ENCODE measurements around the gene CDC42BPB.

DNA sequence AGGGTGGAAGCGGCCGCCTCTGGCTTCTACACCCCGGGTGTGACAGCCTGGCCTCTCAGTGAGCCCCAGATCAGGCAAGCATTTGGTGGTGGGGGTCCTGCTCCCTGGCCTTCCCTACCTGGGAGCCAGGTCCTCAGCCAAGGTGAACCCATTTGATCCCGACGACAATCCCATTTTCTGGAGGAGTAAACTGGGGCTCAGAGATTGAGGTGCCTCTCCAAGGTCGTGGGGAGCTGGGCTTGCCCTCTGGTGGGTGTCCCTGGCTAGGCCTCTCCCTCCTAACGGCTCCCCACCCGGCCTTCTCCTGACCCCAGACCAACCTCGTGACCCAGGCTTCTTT is 34.5 kb upstream of the CDC42BPB start:
- TF ChIP-seq CTCF (IDR thresholded peaks at IDR 0.05; ENCODE audit: low read depth, low read length, poor library complexity, severe bottlenecking) (peak; percentile 20), EZH2phosphoT487 (IDR thresholded peaks at IDR 0.05; ENCODE audit: borderline replicate concordance, low read length) (no peak)

Data from DOHH2 (cell line).